Measurements from ENCODE around the gene KRTAP2-3. TPM values are rescaled to one million over a fixed set of nuclear protein-coding genes. Genes with fewer than 3 reads are reported as not detected.
A peak's percentile ranks its signal among the peaks of the same experiment; 100 is the strongest.

Gene KRTAP2-3, protein sequence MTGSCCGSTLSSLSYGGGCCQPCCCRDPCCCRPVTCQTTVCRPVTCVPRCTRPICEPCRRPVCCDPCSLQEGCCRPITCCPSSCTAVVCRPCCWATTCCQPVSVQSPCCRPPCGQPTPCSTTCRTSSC
- total RNA-seq (2021; ENCODE audit: unreplicated experiment) (6.3 TPM), Bru-seq, nascent RNA (percentile 60 among the genes with signal in this experiment), BruChase-seq, experiment 1, labeled RNA remaining after a 6-hour chase (percentile 60 among the genes with signal in this experiment), BruChase-seq, experiment 2, labeled RNA remaining after a 2-hour chase (percentile 62 among the genes with signal in this experiment)
- 35.7 and 47.7 TPM in 2 replicates for polyA plus RNA-seq (2012)
- long read RNA-seq, transcript KRTAP2-3-201 (1 exons, 875 nt): major isoform, 7 of 7 reads
- long read RNA-seq, partial matches to known transcripts: 0 of 7 reads
- long read RNA-seq, other reads (novel, unspliced or antisense): 0 of 7 reads

DNA sequence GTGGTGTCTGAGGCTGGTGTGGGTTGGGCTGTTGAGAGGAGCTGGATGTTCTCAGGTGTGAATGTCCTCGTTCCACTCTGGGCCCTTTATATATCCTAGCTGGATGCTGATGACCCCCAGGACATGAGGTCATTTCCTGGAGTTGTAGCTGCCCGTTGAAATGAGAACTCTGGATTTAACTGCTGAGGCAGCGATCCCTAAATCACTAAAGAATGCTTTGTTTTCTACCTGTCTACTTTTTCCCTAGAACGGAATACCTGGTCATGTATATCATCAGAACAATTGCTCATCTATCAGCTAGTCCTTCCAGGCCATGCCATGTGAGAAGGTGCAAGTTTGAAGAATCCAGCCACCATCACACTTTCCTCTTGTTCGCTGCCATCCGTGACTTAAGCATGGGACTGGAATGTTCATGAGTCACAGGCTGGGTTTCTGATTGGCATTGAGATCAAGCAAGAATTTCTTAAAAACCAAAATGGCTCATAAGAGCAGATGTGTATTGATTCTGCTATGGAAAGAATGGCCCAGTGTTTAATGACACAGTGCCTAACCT lies at the start of gene KRTAP2-3:
Gene KRTAP2-3 (minus strand): TSS at position 63 of the 553 bp plus-strand sequence. CDS start 64 bp downstream, outside the sequence.
- no TSS peak for BruUV-seq (replicated peaks)
- CTCF ChIA-PET: no interaction called here
- H2AFZ ChIP-seq (ENCODE audit: low read depth, low read length, poor library complexity, severe bottlenecking): peak within 1 kb of the TSS; percentile 4
- H3K9me2 ChIP-seq (ENCODE audit: insufficient read depth): no peaks in the 10 kb centered on the region
- POLR2A ChIA-PET: no interaction called here
- RAD21 ChIA-PET (ENCODE audit: low non-redundant PET in 1 of 2, low total read pairs in 2 of 2, uncharacterized antibody in 2 of 2, unreplicated experiment in 2 of 2): no interaction called here
- H3K4me1 ChIP-seq (ENCODE audit: control insufficient read depth in 1 of 2, insufficient read depth in 2 of 2, low read length in 2 of 2): peaks cover 39 to 60% of the 10 kb centered on the region in 2 experiments
- H3K27ac ChIP-seq (ENCODE audit: low read depth, low read length): peak within 1 kb of the TSS; percentile 85
- no peaks in the 10 kb centered on the region for H4K20me1 ChIP-seq (ENCODE audit: insufficient read depth)
- H3K79me2 ChIP-seq (ENCODE audit: insufficient read depth, low read length): no peaks in the 10 kb centered on the region
- DNase-seq (ENCODE audit: low read depth, low spot score) (peak; percentile 86), ATAC-seq (peak; percentile 73)
- no peak within 1 kb of the TSS for H3K4me3 ChIP-seq (replicated peaks in 1 of 2; ENCODE audit: low read depth in 1 of 2, low read length in 2 of 2)
- intact Hi-C loops (cut with micrococcal nuclease): no loop called here
- H3K9me3 ChIP-seq (ENCODE audit: control insufficient read depth in 1 of 2, insufficient read depth in 1 of 2, low read depth in 1 of 2, low read length in 2 of 2): peaks cover 0 to 9% of the 10 kb centered on the region in 2 experiments; a peak in 1 of 4 replicates
- H3K36me3 ChIP-seq (ENCODE audit: control insufficient read depth in 1 of 2, insufficient read depth in 2 of 2, low read length in 2 of 2): peaks cover 0 to 5% of the 10 kb centered on the region in 2 experiments; a peak in 1 of 4 replicates
- peak within 1 kb of the TSS; percentile 28 for H3K4me2 ChIP-seq (ENCODE audit: low read length)
- no peaks in the 10 kb centered on the region for H3K27me3 ChIP-seq (ENCODE audit: insufficient read depth, low read length)
- H3K9ac ChIP-seq (ENCODE audit: low read length): peak within 1 kb of the TSS; percentile 10
- peak; percentile 90 for TF ChIP-seq FOSL1 (IDR thresholded peaks at IDR 0.05; ENCODE audit: low read depth)
- TF ChIP-seq SRF (IDR thresholded peaks at IDR 0.05; ENCODE audit: low read depth): 0 out of 2 replicates have a peak, but pooled peaks have one; percentile 58
- TF ChIP-seq YY1 (IDR thresholded peaks at IDR 0.05; ENCODE audit: extremely low read depth, insufficient replicate concordance, low read depth, low read length): peak; percentile 68
- 0 out of 2 replicates have a peak, but pooled peaks have one; percentile 27 for TF ChIP-seq ATF3 (IDR thresholded peaks at IDR 0.05)
- no peak; the same call in 1 of the 2 replicates for TF ChIP-seq POLR2AphosphoS5 (IDR thresholded peaks at IDR 0.05; ENCODE audit: low read depth, low read length)
- no peak for TF ChIP-seq ZNF274 (IDR thresholded peaks at IDR 0.05; ENCODE audit: low read depth, low read length)
- no peak for TF ChIP-seq POLR2A (IDR thresholded peaks at IDR 0.05; ENCODE audit: borderline replicate concordance, extremely low read depth, insufficient read depth, insufficient read length)
- TF ChIP-seq EZH2phosphoT487 (IDR thresholded peaks at IDR 0.05; ENCODE audit: borderline replicate concordance): no peak
- TF ChIP-seq ZFX (IDR thresholded peaks at IDR 0.05): no peak
- no peak for TF ChIP-seq RAD21 (IDR thresholded peaks at IDR 0.05; ENCODE audit: low read depth)
- peak; percentile 49; the same call in 1 of the 2 replicates for TF ChIP-seq SIN3A (IDR thresholded peaks at IDR 0.05; ENCODE audit: low read depth)
- TF ChIP-seq SP1 (IDR thresholded peaks at IDR 0.05; ENCODE audit: low read depth): peak; percentile 88
- peak; percentile 86; the same call in 1 of the 2 replicates for TF ChIP-seq CBX3 (IDR thresholded peaks at IDR 0.05; ENCODE audit: low read depth)
- TF ChIP-seq TCF7L2 (IDR thresholded peaks at IDR 0.05; ENCODE audit: borderline replicate concordance, extremely low read depth, insufficient read depth, insufficient read length): peak; percentile 43
- TF ChIP-seq, protein P1, sequence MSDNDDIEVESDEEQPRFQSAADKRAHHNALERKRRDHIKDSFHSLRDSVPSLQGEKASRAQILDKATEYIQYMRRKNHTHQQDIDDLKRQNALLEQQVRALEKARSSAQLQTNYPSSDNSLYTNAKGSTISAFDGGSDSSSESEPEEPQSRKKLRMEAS (IDR thresholded peaks at IDR 0.05): peak; percentile 90
- no peak for TF ChIP-seq EZH2 (IDR thresholded peaks at IDR 0.05)
- peak; percentile 71 for TF ChIP-seq CEBPB (IDR thresholded peaks at IDR 0.05; ENCODE audit: low read depth)
- TF ChIP-seq, protein P2, sequence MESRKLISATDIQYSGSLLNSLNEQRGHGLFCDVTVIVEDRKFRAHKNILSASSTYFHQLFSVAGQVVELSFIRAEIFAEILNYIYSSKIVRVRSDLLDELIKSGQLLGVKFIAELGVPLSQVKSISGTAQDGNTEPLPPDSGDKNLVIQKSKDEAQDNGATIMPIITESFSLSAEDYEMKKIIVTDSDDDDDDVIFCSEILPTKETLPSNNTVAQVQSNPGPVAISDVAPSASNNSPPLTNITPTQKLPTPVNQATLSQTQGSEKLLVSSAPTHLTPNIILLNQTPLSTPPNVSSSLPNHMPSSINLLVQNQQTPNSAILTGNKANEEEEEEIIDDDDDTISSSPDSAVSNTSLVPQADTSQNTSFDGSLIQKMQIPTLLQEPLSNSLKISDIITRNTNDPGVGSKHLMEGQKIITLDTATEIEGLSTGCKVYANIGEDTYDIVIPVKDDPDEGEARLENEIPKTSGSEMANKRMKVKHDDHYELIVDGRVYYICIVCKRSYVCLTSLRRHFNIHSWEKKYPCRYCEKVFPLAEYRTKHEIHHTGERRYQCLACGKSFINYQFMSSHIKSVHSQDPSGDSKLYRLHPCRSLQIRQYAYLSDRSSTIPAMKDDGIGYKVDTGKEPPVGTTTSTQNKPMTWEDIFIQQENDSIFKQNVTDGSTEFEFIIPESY (IDR thresholded peaks at IDR 0.05; ENCODE audit: extremely low read depth, insufficient replicate concordance, low read length): no peak
- peak; percentile 82 for TF ChIP-seq JUND (IDR thresholded peaks at IDR 0.05)
- TF ChIP-seq EGR1 (IDR thresholded peaks at IDR 0.05; ENCODE audit: low read depth): no peak
- no peak for TF ChIP-seq ELF1 (IDR thresholded peaks at IDR 0.05; ENCODE audit: borderline replicate concordance, low read depth)
- TF ChIP-seq CTCF (IDR thresholded peaks at IDR 0.05 in 2 of 3, conservative IDR thresholded peaks at IDR 0.05 in 1 of 3; ENCODE audit: borderline replicate concordance in 1 of 3, insufficient read depth in 1 of 3, low read depth in 2 of 3, low read length in 2 of 3): no peak

Measured in HCT116 (cell line).